HG02840 (cell line): ENCODE data around the gene WWOX.

ENCODE experiments used
- ATAC-seq: cut with Tn5 transposase; IDR thresholded peaks from one replicate; pipeline ENCODE4 v1.9.1; 2021; ENCODE audit warnings: mild to moderate bottlenecking, moderate library complexity, moderate number of reproducible peaks; ENCODE audit not compliant: unreplicated experiment, low FRiP score

The WWOX gene

DNA sequence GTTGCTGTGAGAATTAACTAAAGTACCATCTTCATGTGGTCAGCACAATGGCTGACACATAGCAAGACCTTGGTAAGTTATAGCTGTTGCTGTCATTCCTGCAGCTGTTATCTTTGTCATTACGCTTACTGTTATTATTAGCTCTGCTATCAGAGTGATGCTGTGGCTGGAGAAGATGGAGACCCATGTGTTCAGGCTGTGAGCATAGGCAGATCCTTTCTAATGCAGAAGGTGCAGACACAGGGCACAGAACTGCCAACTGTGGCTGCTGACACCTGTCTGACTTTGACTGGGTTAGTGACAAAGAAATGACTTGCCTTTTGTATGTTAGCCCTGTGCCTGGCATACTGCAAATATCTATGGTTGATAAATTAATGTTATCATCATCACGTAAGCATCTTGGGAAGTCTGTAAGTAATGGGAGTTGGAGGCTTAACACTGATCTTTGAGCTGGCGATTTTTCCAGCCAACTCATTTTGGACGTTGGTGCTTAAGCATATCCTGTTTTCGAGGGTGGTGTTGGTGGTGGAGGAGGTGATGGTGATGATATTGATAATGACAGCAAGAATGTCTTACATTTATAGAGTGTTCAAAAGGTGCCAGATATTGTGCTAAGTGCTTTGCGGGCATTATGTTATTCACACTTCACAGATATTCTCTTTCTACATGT lies 695.3 kb downstream of the WWOX start:
- ATAC-seq: no peak

DNA sequence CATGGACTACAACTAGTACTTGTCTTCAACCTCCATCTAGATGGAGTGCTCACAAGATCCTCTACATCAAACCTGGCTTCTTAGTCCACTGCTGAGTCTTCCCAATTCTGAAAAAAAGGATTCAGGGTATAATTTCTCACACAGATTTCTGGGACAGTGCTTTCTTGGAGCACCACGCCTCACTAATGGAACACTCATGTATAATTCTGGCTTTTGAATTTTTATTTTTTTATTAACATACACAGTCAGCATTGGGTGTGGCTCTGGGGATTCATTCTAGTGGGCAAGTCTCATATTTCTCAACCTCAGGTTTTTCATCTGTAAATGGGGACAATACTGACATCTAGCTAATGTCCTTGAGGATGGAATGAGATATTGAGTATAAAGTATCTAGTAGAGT lies 696.0 kb downstream of the WWOX start:
- ATAC-seq: no peak

- ATAC-seq: no peak
Measured at GRCh38 chr16:78796221-78796866, 696.9 kb downstream of the WWOX start.

GRCh38 chr16:78799429-78799828 lies 700.0 kb downstream of the WWOX start:
- no peak for ATAC-seq

GRCh38 chr16:78800523-78800922 lies 701.1 kb downstream of the WWOX start:
- ATAC-seq: no peak

DNA sequence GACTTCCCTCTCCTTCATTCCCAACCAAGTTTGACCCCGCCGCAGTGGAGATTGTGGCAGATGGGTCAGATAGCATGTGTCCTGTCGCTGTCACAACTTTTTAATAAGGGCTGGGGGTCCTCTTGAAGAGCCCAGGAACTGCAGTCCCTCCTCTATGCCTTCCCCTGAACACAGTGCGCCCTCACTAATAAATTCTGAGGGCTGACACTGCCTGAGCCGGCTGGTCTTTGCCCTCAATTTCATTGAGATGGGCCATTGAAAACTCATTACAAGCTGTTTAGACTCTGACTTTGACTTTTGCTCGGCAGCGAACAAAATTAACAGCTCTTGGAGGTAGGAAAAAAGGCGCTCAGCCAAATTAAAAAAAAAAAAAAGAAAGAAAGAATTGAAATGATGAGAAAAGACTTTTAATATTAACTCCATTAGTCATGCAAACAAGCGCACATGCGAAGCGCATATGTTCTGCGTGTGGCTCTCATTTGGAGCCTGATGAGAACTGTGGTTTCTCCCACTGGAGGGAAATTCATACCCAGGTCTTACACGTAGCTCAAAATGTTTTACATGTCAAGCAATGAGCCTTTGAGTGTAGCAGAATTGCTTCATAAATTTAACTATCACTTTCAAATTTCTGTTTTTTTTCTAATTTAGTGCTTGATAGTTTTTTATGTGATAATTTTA lies 704.7 kb downstream of the WWOX start:
- ATAC-seq: no peak

- no peak for ATAC-seq
Measured at GRCh38 chr16:78805556-78805955, 706.1 kb downstream of the WWOX start.

DNA sequence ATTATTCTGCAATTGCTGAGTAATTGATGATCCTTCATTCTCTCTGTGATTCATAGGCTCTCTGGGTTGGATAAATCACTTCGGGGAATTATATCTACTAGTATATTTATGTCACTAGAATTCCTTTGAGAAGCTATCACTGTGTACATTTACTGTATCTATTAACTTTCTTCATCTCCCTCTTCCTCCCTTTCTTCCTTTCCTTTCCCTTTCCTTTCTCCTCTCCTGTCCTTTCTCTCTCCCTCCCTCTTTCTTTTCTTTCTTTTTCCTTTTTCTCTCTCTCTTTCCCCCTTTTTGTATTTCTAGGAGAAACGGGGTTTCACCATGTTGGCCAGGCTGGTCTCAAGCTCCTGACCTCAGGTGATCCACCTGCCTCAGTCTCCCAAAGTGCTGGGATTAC lies 711.8 kb downstream of the WWOX start:
- ATAC-seq: no peak

GRCh38 chr16:78812582-78812981 lies 713.1 kb downstream of the WWOX start:
- ATAC-seq: no peak

DNA sequence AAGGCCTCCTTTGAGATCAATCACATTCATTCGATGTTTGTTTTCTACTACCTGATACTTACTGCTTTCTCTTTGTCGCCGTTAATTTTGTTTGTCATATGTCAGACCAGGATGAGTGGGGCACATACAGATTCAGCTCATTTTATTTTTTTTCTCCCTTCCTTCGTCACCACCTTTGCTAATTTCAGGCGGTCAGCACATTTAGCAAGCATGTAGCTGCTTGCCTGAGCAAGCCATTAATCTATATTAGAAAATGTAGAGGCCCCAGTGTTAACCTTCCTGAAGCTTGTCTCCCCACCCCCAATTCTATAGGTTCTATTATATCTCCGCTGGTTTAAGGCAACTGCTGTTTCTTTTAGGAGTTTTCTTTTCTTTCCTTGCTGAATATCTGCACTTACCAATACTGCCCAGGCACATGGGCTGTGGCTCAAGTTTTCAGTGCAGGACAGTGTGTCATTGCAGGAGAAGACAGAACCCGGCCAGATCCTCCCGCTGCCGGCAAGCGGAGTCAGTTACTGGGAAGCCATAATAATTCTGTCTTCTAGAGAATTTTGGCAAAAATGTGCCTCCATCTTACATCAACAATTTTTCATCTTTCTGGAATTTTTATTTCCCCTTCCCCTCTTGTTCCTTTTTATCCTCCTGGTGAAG lies 714.3 kb downstream of the WWOX start:
- ATAC-seq: no peak

GRCh38 chr16:78815713-78816112 lies 716.3 kb downstream of the WWOX start:
- no peak for ATAC-seq

- no peak for ATAC-seq
Measured at GRCh38 chr16:78816499-78817195, 717.2 kb downstream of the WWOX start.

DNA sequence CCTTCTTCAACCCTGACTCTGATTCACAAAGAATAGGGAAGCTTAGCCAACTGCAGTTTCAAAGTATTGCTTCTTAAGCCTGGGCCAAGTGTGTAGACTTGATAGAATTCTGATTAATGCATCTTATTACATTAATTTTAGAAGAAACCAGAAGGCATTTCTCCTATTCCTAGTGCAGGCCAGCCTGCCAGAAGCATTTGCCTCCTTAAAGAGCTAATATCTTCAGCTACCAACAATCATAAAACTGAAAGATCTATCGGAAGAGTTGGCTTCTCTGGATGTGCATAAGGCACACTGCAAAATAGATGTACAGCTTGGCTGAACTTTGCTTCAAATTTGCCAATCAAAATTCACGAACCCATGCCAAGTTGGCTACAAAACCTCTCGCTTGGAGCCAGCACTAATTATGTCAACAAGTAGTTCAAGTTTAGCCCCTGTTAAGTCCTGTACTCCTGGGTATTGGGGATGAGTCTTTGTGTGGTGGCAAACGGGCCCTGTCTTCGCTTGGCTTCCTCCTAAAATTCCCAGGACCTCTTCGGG lies 717.8 kb downstream of the WWOX start:
- no peak for ATAC-seq

GRCh38 chr16:78821335-78821734 lies 721.9 kb downstream of the WWOX start:
- no peak for ATAC-seq

DNA sequence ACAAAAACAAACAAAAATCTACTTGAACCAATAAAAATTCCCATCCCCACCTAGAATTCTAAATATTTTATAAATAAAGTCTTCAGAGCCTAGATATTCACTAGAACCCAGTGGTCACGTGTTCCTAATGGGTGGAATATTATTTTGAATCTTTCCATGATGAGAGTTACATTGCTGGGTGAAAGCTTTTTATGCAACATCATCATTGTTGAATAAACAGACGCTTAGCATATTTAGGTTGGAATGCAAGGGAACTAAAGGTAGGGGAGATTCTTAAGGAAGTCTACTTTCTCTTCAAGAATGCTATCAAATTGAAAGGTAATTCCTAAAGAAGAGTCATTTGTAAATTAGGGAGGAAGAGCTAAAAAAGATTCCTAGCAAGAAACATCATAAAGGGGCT lies 723.1 kb downstream of the WWOX start:
- ATAC-seq: no peak

DNA sequence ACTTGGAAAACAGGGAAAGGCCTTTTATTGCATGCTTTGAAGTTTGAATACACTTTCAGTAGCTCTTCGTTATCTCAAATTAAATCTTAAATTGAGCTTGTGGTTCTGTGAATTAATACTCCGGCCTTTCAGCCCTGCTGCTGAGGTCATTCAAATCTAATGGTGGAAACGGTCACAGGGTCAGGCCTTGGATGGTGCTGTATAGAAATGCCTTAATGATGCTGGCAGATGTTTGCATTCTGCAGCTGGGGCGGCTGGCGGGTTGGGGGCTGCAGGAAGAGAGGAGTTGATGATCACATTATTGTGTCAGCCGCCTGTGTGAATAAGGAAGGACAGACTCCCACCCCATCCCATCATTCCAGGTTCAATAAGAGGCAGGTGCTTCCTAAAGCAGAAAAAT lies 723.6 kb downstream of the WWOX start:
- ATAC-seq: no peak

GRCh38 chr16:78829280-78829679 lies 729.8 kb downstream of the WWOX start:
- no peak for ATAC-seq

GRCh38 chr16:78830599-78830998 lies 731.1 kb downstream of the WWOX start:
- no peak for ATAC-seq

DNA sequence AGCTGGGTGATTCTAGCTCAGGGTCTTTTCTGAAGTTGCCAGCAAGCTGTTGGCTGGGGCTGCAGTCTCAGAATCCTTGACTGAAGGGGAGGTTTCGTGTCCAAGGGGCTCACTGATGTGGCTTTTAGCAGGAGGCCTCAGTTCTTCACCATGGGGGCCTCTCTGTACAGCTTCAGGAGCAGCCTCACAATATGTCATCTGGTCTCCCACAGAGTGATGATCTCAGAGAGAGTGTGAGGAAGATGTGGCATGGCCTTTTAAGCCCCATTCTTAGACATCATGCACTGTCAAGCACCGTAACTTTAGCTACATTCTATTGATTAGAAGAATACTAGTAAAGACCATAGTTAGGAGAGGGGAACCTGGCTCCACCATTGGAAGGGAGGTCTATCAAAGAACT lies 732.6 kb downstream of the WWOX start:
- no peak for ATAC-seq

DNA sequence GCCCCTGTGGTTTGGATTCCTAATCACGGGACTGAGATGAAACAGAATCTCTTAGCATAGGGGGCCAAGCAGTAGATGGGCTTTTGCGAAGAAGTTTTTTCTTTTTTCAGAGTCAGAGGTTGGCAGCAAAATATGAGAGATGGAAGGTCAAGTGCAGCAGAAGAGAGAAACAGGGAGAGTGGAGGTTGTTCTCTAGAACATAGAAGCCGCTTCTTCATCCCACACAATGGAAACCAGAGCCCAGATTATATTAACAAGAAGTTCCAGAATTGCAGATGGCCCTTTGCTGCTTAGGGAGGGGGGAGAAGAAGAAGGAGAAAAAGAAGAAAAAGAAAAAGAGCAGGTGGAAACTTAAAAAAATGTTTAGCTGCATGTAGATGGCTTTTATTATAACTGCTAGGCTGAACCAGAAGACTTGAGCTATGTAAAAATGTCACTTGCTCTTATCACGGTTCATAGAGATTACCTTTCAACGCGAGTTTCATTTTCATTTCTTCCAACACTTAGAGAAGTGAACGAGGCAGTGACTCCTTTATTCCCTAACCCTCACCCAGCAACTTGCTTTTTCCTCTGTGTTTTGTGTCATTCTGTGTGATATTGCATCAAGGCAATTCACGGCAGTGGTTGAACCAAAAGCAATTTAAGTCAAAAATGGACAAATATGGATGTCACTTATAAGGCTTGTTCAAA lies 737.5 kb downstream of the WWOX start:
- no peak for ATAC-seq
